WTC11 (cell line): ENCODE data around the gene RIMBP2. TPM values are rescaled to one million over a fixed set of nuclear protein-coding genes. Genes with fewer than 3 reads are reported as not detected.

Experiments used
- ATAC-seq: fragments of 200-7000 bp; cut with Tn5 transposase; 2 replicates; pipeline ENCODE4 v1.10.0; 2021; ENCODE audit warnings: mild to moderate bottlenecking, moderate library complexity
- CTCF ChIA-PET: fragments of 300-600 bp; sonication (Branson Sonifier 250); formaldehyde crosslinking; loops from one replicate; lab custom pipeline; 2021; ENCODE audit warnings: antibody characterized with exemption; lab: Charles Lee
- POLR2A ChIA-PET: fragments of 350-600 bp; sonication (Branson Sonifier 250); formaldehyde crosslinking; loops from one replicate; lab custom pipeline; 2021; ENCODE audit warnings: antibody characterized with exemption; lab: Charles Lee
- DNase-seq: peaks from one replicate; pipeline ENCODE4 v3.0.0; 2021; ENCODE audit warnings: low spot score
- H3K27ac Mint-ChIP-seq: 2 replicates; pipeline ENCODE4 v1.8.0; 2021; ENCODE audit warnings: mixed read lengths
- H3K27me3 Mint-ChIP-seq: 2 replicates; pipeline ENCODE4 v1.8.0; 2021; ENCODE audit warnings: low read depth, mild to moderate bottlenecking, moderate library complexity, mixed read lengths
- H3K36me3 Mint-ChIP-seq: 2 replicates; pipeline ENCODE4 v1.8.0; 2021; ENCODE audit warnings: mixed read lengths
- H3K4me1 Mint-ChIP-seq: 2 replicates; pipeline ENCODE4 v1.8.0; 2022; ENCODE audit warnings: mixed read lengths
- H3K4me3 Mint-ChIP-seq: 2 replicates; pipeline ENCODE4 v1.8.0; 2021; ENCODE audit warnings: mild to moderate bottlenecking, moderate library complexity, mixed read lengths
- H3K9me3 Mint-ChIP-seq: 2 replicates; pipeline ENCODE4 v1.8.0; 2021; ENCODE audit warnings: mixed read lengths
- CREB1 ChIP-seq: sonication (generic); formaldehyde crosslinking; IDR thresholded peaks from 2 replicates; pipeline ENCODE4 v1.8.0; 2023; ENCODE audit warnings: mild to moderate bottlenecking, missing genetic modification reagents
- EMX1 ChIP-seq: fragments of 250-450 bp; sonication (Bioruptor Pico); IDR thresholded peaks from 2 replicates; pipeline ENCODE4 v1.8.0; 2021; ENCODE audit warnings: mild to moderate bottlenecking
- ETV6 ChIP-seq: sonication (generic); formaldehyde crosslinking; IDR thresholded peaks from 2 replicates; pipeline ENCODE4 v1.8.1; 2022; ENCODE audit warnings: mild to moderate bottlenecking, missing genetic modification reagents
- IRF2 ChIP-seq: sonication (generic); formaldehyde crosslinking; IDR thresholded peaks from 2 replicates; pipeline ENCODE4 v1.8.0; 2022; ENCODE audit warnings: low read depth, missing genetic modification reagents, borderline replicate concordance
- JUN ChIP-seq: sonication (generic); formaldehyde crosslinking; IDR thresholded peaks from 2 replicates; pipeline ENCODE4 v1.8.0; 2023; ENCODE audit warnings: mild to moderate bottlenecking, missing genetic modification reagents
- MYBL2 ChIP-seq: sonication (generic); formaldehyde crosslinking; IDR thresholded peaks from 2 replicates; pipeline ENCODE4 v1.8.1; 2023; ENCODE audit warnings: mild to moderate bottlenecking, moderate library complexity, missing genetic modification reagents
- NR1H2 ChIP-seq: sonication (generic); formaldehyde crosslinking; IDR thresholded peaks from 2 replicates; pipeline ENCODE4 v1.9.0; 2021; ENCODE audit warnings: mild to moderate bottlenecking, moderate library complexity, missing genetic modification reagents
- NR2C2 ChIP-seq: sonication (generic); formaldehyde crosslinking; IDR thresholded peaks from 2 replicates; pipeline ENCODE4 v1.8.0; 2022; ENCODE audit warnings: mild to moderate bottlenecking, missing genetic modification reagents
- TP53 ChIP-seq: sonication (generic); formaldehyde crosslinking; IDR thresholded peaks from 2 replicates; pipeline ENCODE4 v1.8.1; 2023; ENCODE audit warnings: mild to moderate bottlenecking, missing genetic modification reagents
- ZMAT4 ChIP-seq: fragments of 250-450 bp; sonication (Bioruptor Pico); IDR thresholded peaks from 2 replicates; pipeline ENCODE4 v1.9.0; 2021; ENCODE audit warnings: mild to moderate bottlenecking
- ZNF121 ChIP-seq: sonication (generic); formaldehyde crosslinking; IDR thresholded peaks from 2 replicates; pipeline ENCODE4 v1.8.0; 2023; ENCODE audit warnings: missing genetic modification reagents
- ZNF396 ChIP-seq: fragments of 250-450 bp; sonication (Bioruptor Pico); IDR thresholded peaks from 2 replicates; pipeline ENCODE4 v1.8.0; 2021; ENCODE audit warnings: mild to moderate bottlenecking, moderate library complexity, borderline replicate concordance
- ZNF416 ChIP-seq: fragments of 250-450 bp; sonication (Bioruptor Pico); IDR thresholded peaks from 2 replicates; pipeline ENCODE4 v1.9.0; 2021; ENCODE audit warnings: mild to moderate bottlenecking, inconsistent platforms
- ZNF671 ChIP-seq: fragments of 250-450 bp; sonication (Bioruptor Pico); IDR thresholded peaks from 2 replicates; pipeline ENCODE4 v1.8.0; 2021; ENCODE audit warnings: mild to moderate bottlenecking
- total RNA-seq: library from RNA; stranded (reverse); gene quantifications from 3 replicates; pipeline ENCODE4 v1.2.3, GENCODE V29; 2021
- TF ChIP-seq, protein P1 (sequence below): fragments of 250-450 bp; sonication (Bioruptor Pico); IDR thresholded peaks from 2 replicates; pipeline ENCODE4 v1.8.0; 2021; ENCODE audit warnings: mild to moderate bottlenecking
- TF ChIP-seq, protein P2 (sequence below): fragments of 250-450 bp; sonication (Bioruptor Pico); conservative IDR thresholded peaks from 2 replicates; pipeline ENCODE4 v1.9.0; 2021; ENCODE audit warnings: mild to moderate bottlenecking
- TF ChIP-seq, protein P3 (sequence below): sonication (generic); formaldehyde crosslinking; IDR thresholded peaks from 2 replicates; pipeline ENCODE4 v1.8.0; 2023; ENCODE audit warnings: missing genetic modification reagents
- TF ChIP-seq, protein P4 (sequence below): fragments of 250-450 bp; sonication (Bioruptor Pico); IDR thresholded peaks from 2 replicates; pipeline ENCODE4 v1.9.0; 2021; ENCODE audit warnings: moderate library complexity, mild to moderate bottlenecking, inconsistent platforms, borderline replicate concordance
- TF ChIP-seq, protein P5 (sequence below): sonication (generic); formaldehyde crosslinking; IDR thresholded peaks from 2 replicates; pipeline ENCODE4 v1.8.1; 2023; ENCODE audit warnings: mild to moderate bottlenecking, missing genetic modification reagents, moderate library complexity
- TF ChIP-seq, protein P6 (sequence below): sonication (generic); formaldehyde crosslinking; IDR thresholded peaks from 2 replicates; pipeline ENCODE4 v1.8.1; 2023; ENCODE audit warnings: mild to moderate bottlenecking, missing genetic modification reagents

RIMBP2 gene
- total RNA-seq, 1 experiment from 2014 or later = 2.6 TPM

DNA sequence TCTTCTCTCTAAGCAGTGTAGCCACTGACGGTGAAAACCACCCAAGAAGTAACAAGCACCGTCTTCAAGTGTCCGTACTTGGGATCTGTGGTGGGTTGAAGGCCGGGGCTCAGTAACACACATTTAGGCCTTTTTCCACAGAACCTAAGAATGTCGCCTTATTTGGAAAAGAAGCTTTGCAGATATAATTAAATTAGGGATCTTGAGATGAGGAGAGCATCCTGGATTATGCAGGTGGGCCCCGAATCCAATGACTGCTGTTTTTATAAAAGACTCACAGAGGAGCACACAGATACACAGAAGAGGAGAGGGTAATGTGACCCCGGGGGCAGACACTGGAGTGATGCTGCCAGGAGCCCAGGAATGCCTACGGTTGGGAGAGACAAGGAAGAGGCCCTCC lies 46.3 kb downstream of the RIMBP2 start (continued):
- TF ChIP-seq, protein P1, sequence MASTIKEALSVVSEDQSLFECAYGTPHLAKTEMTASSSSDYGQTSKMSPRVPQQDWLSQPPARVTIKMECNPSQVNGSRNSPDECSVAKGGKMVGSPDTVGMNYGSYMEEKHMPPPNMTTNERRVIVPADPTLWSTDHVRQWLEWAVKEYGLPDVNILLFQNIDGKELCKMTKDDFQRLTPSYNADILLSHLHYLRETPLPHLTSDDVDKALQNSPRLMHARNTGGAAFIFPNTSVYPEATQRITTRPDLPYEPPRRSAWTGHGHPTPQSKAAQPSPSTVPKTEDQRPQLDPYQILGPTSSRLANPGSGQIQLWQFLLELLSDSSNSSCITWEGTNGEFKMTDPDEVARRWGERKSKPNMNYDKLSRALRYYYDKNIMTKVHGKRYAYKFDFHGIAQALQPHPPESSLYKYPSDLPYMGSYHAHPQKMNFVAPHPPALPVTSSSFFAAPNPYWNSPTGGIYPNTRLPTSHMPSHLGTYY (CRISPR knock-in tag) = no peak
- no peak for TF ChIP-seq ZNF121
- TF ChIP-seq, protein P2, sequence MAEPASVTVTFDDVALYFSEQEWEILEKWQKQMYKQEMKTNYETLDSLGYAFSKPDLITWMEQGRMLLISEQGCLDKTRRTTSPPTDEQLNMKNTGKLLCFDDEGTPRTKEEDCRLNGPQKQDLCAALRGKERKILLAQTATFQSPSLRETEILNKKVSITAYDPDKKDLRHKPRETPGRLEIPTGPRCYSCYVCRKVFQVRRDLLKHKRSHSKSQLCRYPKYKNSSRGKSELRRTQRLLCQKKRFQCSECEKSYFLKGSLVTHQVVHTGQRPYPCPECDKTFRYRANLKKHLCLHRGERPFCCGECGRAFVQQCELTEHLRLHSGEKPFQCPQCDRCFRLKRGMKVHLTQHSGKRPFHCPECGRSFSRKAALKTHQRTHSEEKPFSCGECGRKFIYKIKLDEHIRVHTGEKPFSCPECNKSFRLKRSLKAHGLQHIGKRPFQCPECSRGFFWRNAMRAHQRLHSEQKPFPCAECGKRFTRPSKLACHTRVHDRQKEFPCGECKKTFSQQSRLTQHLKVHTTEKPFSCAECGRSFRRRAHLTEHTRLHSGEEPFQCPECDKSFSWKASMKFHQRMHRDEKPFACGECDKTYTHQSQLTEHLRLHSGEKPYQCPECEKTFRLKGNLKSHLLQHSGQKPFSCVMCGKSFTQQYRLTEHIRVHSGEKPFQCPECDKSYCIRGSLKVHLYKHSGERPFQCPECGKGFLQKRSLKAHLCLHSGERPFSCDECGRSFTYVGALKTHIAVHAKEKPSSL (CRISPR knock-in tag) = no peak
- TF ChIP-seq, all 79 proteins: peak for 0

DNA sequence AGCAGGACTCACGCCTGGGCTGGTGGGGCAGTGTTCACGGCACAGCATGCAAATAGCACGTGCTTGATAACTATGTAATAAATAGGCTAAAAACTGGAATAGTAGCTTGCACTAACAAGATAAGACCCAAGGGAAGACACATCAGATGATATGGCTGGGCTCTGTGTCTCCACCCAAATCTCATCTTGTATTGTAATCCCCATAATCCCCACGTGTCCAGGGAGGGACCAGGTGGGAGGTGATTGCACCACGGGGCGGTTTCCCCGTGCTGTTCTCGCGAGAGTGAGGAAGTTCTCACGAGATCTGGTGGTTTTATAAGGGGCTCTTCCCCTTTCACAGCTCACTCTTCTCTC lies 46.9 kb downstream of the RIMBP2 start:
- ATAC-seq (no peak), DNase-seq (no peak)
- peaks cover 18% of the 10 kb centered on the region for H3K36me3 Mint-ChIP-seq
- POLR2A ChIA-PET = no interaction called here
- H3K9me3 Mint-ChIP-seq = peaks cover 46% of the 10 kb centered on the region
- CTCF ChIA-PET = no interaction called here
- H3K27me3 Mint-ChIP-seq = no peaks in the 10 kb centered on the region; the same call in 1 of the 2 replicates
- 0 out of 2 replicates have a peak, but pooled peaks cover 3% of the 10 kb centered on the region for H3K4me1 Mint-ChIP-seq
- H3K4me3 Mint-ChIP-seq = no peak overlapping the region
- H3K27ac Mint-ChIP-seq = no peak overlapping the region
- TF ChIP-seq, protein P2 (CRISPR knock-in tag) = no peak
- no peak for TF ChIP-seq ETV6
- TF ChIP-seq CREB1 (CRISPR knock-in tag) = no peak
- TF ChIP-seq IRF2 (CRISPR knock-in tag) = no peak
- TF ChIP-seq ZNF416 (CRISPR knock-in tag) = no peak
- TF ChIP-seq, protein P3, sequence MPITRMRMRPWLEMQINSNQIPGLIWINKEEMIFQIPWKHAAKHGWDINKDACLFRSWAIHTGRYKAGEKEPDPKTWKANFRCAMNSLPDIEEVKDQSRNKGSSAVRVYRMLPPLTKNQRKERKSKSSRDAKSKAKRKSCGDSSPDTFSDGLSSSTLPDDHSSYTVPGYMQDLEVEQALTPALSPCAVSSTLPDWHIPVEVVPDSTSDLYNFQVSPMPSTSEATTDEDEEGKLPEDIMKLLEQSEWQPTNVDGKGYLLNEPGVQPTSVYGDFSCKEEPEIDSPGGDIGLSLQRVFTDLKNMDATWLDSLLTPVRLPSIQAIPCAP (CRISPR knock-in tag) = no peak
- no peak for TF ChIP-seq JUN (CRISPR knock-in tag)
- TF ChIP-seq ZNF671 = no peak
- no peak for TF ChIP-seq TP53
- TF ChIP-seq, protein P4, sequence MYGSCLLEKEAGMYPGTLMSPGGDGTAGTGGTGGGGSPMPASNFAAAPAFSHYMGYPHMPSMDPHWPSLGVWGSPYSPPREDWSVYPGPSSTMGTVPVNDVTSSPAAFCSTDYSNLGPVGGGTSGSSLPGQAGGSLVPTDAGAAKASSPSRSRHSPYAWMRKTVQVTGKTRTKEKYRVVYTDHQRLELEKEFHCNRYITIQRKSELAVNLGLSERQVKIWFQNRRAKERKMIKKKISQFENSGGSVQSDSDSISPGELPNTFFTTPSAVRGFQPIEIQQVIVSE (CRISPR knock-in tag) = no peak
- no peak for TF ChIP-seq EMX1 (CRISPR knock-in tag)
- TF ChIP-seq NR2C2 (CRISPR knock-in tag) = no peak
- TF ChIP-seq, protein P5, sequence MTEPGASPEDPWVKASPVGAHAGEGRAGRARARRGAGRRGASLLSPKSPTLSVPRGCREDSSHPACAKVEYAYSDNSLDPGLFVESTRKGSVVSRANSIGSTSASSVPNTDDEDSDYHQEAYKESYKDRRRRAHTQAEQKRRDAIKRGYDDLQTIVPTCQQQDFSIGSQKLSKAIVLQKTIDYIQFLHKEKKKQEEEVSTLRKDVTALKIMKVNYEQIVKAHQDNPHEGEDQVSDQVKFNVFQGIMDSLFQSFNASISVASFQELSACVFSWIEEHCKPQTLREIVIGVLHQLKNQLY (CRISPR knock-in tag) = no peak
- TF ChIP-seq, protein P6, sequence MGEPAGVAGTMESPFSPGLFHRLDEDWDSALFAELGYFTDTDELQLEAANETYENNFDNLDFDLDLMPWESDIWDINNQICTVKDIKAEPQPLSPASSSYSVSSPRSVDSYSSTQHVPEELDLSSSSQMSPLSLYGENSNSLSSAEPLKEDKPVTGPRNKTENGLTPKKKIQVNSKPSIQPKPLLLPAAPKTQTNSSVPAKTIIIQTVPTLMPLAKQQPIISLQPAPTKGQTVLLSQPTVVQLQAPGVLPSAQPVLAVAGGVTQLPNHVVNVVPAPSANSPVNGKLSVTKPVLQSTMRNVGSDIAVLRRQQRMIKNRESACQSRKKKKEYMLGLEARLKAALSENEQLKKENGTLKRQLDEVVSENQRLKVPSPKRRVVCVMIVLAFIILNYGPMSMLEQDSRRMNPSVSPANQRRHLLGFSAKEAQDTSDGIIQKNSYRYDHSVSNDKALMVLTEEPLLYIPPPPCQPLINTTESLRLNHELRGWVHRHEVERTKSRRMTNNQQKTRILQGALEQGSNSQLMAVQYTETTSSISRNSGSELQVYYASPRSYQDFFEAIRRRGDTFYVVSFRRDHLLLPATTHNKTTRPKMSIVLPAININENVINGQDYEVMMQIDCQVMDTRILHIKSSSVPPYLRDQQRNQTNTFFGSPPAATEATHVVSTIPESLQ (CRISPR knock-in tag) = no peak
- TF ChIP-seq ZMAT4 (CRISPR knock-in tag) = no peak
- no peak for TF ChIP-seq MYBL2
- no peak for TF ChIP-seq ZNF396 (CRISPR knock-in tag)
- no peak for TF ChIP-seq NR1H2 (CRISPR knock-in tag)
